ENCODE data around the gene JAZF1.

Gene JAZF1

DNA sequence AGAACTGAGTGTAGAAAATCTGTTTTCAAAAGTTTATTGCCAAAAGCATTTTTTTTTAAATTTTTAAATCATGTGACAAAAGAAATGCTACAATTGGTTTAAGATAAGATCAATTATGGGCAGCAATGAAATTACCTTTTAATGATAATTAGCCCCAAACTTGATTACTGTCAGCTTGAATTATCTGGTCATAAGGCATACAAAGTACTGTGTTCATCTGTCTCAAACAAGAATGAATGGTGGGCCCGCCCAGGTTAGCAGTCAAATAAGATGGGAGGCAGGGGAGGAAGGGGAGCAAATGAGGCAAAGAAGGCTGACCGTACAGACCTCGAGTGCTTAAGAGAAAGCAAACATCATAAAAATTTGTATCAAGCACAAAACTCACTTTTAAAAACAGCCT is 68.1 kb downstream of the JAZF1 start:
- no peak for DNase-seq (ENCODE audit: low read depth)
- H3K4me3 ChIP-seq (ENCODE audit: low read depth, low read length) = no peak overlapping the region
- TF ChIP-seq, protein P1, sequence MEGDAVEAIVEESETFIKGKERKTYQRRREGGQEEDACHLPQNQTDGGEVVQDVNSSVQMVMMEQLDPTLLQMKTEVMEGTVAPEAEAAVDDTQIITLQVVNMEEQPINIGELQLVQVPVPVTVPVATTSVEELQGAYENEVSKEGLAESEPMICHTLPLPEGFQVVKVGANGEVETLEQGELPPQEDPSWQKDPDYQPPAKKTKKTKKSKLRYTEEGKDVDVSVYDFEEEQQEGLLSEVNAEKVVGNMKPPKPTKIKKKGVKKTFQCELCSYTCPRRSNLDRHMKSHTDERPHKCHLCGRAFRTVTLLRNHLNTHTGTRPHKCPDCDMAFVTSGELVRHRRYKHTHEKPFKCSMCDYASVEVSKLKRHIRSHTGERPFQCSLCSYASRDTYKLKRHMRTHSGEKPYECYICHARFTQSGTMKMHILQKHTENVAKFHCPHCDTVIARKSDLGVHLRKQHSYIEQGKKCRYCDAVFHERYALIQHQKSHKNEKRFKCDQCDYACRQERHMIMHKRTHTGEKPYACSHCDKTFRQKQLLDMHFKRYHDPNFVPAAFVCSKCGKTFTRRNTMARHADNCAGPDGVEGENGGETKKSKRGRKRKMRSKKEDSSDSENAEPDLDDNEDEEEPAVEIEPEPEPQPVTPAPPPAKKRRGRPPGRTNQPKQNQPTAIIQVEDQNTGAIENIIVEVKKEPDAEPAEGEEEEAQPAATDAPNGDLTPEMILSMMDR (IDR thresholded peaks at IDR 0.05; ENCODE audit: low read depth, low read length, missing control alignments) = no peak

DNA sequence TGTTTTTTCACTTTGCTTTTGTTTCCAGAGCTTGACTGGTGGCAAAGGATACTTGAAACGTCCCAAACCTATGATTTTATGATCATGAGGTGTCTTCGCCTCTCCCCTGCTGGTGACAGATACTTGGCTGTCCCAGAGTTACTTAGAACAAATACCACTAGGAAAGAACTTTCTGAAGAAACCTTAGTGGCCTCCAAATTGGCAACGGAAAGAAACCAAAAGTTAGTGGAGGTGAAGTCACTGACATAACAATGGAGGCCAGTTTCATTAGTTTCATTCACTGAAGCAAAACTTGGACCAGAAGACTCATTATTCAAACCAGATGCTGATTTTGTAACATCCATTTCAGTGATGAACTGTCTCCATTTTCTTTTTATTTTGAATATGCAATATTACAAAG is 68.6 kb downstream of the JAZF1 start:
- H3K4me3 ChIP-seq (ENCODE audit: low read depth, low read length) = no peak overlapping the region
- no peak for DNase-seq (ENCODE audit: low read depth)
- TF ChIP-seq, protein P1 (IDR thresholded peaks at IDR 0.05; ENCODE audit: low read depth, low read length, missing control alignments) = no peak

GRCh38 chr7:28110427-28111012 is 70.1 kb downstream of the JAZF1 start:
- no peak for DNase-seq (ENCODE audit: low read depth)
- TF ChIP-seq, protein P1 (IDR thresholded peaks at IDR 0.05; ENCODE audit: low read depth, low read length, missing control alignments) = no peak
- H3K4me3 ChIP-seq (ENCODE audit: low read depth, low read length) = no peak overlapping the region

- H3K4me3 ChIP-seq (ENCODE audit: low read depth, low read length) = no peak overlapping the region
- TF ChIP-seq, protein P1 (IDR thresholded peaks at IDR 0.05; ENCODE audit: low read depth, low read length, missing control alignments) = no peak
- DNase-seq (ENCODE audit: low read depth) = no peak
These were observed 71.8 kb downstream of the JAZF1 start for GRCh38 chr7:28108747-28109146.

- no peak for DNase-seq (ENCODE audit: low read depth)
These were observed 72.6 kb downstream of the JAZF1 start for GRCh38 chr7:28107960-28108359.

DNA sequence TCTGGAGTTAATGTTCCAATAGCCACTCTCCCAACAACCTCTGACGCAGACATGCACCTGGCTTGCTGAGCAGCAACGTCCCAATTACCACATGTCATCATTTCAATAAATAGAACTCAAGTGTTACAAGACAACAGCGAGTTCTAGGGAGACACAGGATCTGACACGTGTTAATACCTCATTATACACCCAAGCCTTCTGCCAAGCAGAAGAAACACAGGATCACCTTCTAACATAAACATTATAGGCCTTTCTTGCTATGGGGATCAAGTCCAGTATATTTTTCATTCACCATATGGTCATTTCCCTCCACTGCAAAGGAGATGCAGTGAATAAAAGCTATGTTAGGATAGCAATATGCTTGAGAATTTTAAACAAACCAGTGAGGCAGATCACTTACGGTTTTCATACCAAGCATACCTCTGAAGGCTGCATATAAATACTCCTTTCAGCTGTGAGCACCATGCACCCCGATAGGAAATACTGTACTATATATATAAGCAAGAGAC is 74.2 kb downstream of the JAZF1 start:
- TF ChIP-seq, protein P1 (IDR thresholded peaks at IDR 0.05; ENCODE audit: low read depth, low read length, missing control alignments) = no peak
- no peak overlapping the region for H3K4me3 ChIP-seq (ENCODE audit: low read depth, low read length)
- DNase-seq (ENCODE audit: low read depth) = no peak

More at GRCh38 chr7:28107960-28108359, 72.6 kb downstream of the JAZF1 start:
- TF ChIP-seq, protein P1 (IDR thresholded peaks at IDR 0.05; ENCODE audit: low read depth, low read length, missing control alignments) = no peak
- no peak overlapping the region for H3K4me3 ChIP-seq (ENCODE audit: low read depth, low read length)

- no peak for DNase-seq (ENCODE audit: low read depth)
- H3K4me3 ChIP-seq (ENCODE audit: low read depth, low read length) = no peak overlapping the region
- TF ChIP-seq, protein P1 (IDR thresholded peaks at IDR 0.05; ENCODE audit: low read depth, low read length, missing control alignments) = no peak
These were observed 75.4 kb downstream of the JAZF1 start for GRCh38 chr7:28105234-28105633.
